AG20443 (cell line): ENCODE results near the gene FZD8.

ENCODE experiments used
- DNase-seq: peaks from one replicate; pipeline ENCODE4 v3.0.0; 2012; ENCODE audit warnings: low spot score, mixed read lengths

FZD8 gene

DNA sequence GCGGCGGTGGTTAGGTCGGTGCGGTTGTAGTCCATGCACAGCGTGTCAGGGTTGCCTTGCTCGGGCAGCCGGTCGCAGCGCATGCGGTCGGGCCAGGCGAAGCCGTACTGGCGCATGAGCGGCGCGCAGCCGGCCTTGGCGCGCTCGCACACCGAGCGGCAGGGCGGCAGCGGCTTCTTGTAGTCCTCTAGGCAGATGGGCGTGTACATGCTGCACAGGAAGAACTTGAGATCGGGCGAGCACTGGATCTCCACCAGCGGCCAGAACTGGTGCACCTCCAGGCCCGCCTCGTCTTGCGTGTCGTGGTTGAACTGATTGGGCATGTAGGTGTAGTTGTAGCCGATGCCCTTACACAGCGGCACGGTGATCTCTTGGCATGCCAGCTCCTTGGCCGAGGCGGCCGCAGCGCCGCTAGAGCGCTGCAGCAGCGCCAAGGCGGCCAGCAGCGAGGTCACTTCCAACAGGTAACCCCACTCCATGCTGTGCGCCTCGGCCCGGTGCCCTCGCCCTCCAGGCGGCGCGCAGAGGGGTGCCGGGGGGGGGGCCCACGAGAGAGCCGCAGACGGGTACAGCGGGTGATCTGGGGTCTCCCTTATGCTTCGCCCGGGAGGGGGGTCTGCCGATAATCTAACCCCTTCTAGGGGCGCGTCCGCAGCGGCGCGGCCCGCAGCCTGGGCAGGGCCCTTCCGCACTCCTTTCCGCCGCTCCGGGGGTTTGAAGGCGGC is 983 bp downstream of the FZD8 start:
- peak; percentile 81 for DNase-seq

- peak; percentile 88 for DNase-seq
Measured at GRCh38 chr10:35640474-35640873, 1.6 kb downstream of the FZD8 start.

GRCh38 chr10:35639728-35640401 is 2.2 kb downstream of the FZD8 start:
- no peak for DNase-seq

DNA sequence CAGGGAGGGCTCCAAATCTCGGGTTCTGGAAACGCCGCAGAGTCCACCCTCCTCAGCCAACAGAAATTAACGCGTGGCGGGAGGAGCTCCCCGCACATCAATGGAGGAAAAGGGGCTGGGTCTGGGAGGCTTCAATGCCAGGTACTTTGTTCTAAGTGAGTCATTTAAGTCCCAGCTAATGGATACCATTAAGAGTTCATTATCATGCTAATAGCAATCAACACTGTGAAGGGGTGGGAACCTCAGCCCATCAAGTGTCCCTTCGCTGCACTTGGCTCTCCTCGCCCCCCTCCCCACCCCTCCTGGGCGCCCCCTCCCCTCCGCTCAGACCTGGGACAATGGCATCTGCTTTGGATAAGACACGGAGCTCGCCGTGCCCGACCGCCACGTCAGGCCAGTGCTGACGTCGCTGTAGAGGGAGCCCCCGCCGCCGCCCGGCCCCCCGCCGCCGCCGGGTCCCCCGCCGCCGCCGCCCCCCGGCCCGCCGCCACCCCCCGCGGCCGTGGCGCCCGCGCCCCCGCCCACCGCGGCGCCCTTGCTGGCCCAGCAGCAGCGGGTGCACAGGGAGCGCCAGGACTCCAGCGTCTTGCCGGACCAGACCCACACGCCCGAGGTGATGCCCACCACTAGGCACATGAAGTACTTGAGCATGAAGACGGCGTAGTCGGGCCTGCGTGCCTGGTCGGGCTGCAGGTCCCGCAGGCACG is 2.9 kb downstream of the FZD8 start:
- no peak for DNase-seq

- DNase-seq = no peak
Measured at GRCh38 chr10:35638101-35638500, 4.0 kb downstream of the FZD8 start.

DNA sequence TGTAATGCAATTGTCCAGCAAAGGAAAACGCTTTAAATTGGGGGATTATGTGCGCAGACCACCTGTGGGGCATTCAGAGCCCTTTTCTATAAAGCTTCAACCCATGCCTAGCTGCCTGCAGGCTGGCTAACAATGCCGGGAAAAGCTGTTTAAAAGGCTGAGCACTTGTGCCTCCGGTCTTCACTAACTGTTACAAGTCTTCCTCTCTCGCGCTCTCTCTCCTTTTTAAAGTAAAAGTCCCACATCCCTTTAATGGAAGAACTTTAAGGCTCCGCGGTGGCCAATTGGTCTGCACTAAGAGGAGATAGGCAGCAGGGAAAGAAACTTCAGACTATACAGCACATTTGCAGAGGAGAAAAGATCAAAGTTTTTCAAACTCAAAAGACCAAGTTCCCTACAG is 4.6 kb downstream of the FZD8 start:
- DNase-seq = no peak

DNA sequence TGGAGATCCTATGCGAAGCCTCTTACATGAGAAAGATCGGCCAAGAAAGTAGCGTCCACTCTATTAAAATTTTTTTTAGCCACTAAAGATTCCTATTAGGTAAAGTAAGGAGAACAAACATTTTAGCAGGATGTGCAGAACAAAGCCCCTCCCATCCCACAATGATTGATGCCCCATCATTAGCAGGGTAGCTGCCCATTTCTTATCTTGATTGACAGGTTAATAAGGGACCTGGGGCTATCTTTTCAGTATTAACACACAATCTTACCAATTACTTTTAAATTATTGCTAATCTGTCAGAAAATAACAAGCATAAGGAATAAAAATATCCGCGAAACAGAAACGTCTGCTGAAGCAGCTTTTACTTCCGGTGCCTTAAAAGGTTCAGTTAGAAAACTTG is 5.1 kb downstream of the FZD8 start:
- DNase-seq = no peak

GRCh38 chr10:35635576-35635975 is 6.5 kb downstream of the FZD8 start:
- DNase-seq = peak; percentile 59

- DNase-seq = no peak
Measured at GRCh38 chr10:35633006-35633980, 8.8 kb downstream of the FZD8 start.

DNA sequence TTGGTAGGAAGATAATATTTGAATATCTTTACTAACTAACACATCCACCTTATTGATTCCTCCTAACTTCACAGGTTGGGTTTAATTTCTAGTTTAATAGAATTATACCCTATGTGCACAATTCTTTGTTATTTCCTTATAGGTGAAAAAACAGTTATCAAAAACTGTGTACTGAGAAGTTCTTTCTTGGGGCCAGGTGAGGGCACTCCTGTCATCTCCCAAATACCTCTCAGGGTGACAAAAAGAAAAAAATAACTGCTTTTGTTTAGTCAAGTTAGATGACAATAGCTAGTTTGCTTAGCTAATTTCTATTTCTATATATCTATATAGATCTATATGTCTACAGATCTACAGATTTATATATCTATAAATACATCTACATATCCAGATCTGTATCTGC is 10.1 kb downstream of the FZD8 start:
- DNase-seq = no peak

GRCh38 chr10:35631404-35631803 is 10.7 kb downstream of the FZD8 start:
- DNase-seq = no peak

GRCh38 chr10:35626971-35627507 is 15.1 kb downstream of the FZD8 start:
- no peak for DNase-seq

DNA sequence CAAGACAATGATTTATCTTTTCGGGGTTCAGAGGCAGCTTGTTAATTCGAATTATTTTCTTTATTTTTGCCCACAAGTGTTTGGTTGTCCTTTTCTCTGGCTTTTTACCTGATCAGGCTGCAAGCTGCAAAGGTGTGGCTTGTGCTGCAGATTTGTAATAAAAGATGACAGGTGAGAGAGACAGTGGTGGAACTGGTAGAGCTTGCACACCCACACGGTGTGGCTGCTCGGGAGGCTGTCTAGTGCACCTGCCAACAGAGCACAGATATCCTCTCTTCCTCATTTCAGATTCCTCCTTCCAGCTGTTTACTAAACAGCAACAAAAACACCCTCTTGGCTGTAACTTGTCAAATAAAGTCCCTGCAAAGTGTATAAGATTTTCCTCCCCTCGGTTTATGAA is 27.8 kb downstream of the FZD8 start:
- DNase-seq = no peak

DNA sequence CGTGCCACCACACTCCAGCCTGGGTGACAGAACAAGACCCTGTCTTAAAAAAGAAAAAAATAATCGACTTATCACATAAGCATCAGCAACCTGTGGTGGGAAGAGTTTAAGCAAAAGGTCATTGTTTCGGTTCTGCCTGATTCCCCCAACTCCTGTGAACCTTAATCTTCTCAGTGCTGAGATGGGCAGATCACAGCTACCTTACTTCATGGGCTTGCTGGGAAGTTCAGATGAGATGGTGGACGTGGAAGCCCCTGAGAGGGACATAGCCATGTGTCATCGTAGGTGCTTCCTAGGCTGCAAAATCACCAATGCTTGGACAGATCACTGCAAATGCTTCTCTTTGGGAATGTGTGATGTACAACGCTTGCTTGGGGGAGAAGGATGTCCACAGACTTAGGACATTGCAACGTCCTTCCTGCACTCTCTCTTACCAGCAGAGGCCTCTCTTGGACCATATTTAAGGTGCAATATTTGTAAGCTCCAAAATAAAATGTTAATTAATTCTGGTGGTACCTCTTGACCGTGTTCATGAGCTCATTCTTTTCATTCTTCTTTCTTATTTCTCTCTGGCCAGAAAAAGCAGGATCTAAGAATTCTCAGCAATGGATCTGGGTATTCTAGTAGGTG is 28.4 kb downstream of the FZD8 start:
- DNase-seq = peak; percentile 59

DNA sequence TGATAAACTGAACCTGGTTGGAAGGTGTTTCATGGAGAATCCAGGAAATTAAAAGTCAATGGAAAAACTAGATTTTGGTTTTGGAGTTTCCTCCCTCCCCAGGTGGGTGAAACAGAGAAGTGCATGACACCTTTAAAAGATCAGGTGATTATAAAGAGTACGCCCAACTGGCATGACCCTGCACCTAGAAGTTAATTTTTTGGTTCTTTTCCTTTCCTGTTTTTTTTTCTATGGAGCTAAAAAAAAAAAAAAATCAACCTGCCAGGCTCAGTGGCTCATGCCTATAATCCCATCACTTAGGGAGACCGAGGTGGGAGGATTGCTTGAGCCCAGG is 29.0 kb downstream of the FZD8 start:
- DNase-seq = no peak

- no peak for DNase-seq
Measured at GRCh38 chr10:35612385-35613106, 29.6 kb downstream of the FZD8 start.

- DNase-seq = no peak
Measured at GRCh38 chr10:35611750-35612149, 30.3 kb downstream of the FZD8 start.

- no peak for DNase-seq
Measured at GRCh38 chr10:35608328-35608672, 33.8 kb downstream of the FZD8 start.

GRCh38 chr10:35607475-35608327 is 34.4 kb downstream of the FZD8 start:
- peak; percentile 56 for DNase-seq

DNA sequence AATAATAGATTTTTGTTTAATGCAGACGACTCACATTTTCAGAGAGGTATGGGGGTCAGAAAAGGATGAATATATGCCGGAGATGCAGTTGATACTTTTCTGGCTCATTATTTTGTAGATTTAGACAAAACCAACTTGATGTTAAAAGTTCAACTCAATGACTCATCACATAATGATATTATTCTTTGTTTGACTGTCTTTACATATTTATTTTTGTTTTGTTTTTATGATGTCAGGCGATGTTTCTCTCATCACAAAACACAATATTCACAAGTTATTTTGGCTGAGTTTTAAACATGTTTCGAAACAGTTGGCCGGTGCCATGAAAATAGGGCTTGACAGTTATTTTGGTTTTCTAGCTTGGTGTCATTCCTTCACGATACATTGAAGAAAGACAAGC is 35.7 kb downstream of the FZD8 start:
- peak; percentile 32 for DNase-seq
